Epithelial cell of prostate (primary cell): ENCODE data around the gene FLNA.
A peak's percentile ranks its signal among the peaks of the same experiment; 100 is the strongest.

Source experiments
- DNase-seq: peaks from one replicate; pipeline ENCODE4 v3.0.0-alpha.2; 2011; ENCODE audit warnings: low read depth, low spot score
- H3K27ac ChIP-seq: fragments of 450-650 bp; 2 replicates; pipeline ENCODE4 v1.5.1; 2017; ENCODE audit warnings: mild to moderate bottlenecking

Gene FLNA, protein sequence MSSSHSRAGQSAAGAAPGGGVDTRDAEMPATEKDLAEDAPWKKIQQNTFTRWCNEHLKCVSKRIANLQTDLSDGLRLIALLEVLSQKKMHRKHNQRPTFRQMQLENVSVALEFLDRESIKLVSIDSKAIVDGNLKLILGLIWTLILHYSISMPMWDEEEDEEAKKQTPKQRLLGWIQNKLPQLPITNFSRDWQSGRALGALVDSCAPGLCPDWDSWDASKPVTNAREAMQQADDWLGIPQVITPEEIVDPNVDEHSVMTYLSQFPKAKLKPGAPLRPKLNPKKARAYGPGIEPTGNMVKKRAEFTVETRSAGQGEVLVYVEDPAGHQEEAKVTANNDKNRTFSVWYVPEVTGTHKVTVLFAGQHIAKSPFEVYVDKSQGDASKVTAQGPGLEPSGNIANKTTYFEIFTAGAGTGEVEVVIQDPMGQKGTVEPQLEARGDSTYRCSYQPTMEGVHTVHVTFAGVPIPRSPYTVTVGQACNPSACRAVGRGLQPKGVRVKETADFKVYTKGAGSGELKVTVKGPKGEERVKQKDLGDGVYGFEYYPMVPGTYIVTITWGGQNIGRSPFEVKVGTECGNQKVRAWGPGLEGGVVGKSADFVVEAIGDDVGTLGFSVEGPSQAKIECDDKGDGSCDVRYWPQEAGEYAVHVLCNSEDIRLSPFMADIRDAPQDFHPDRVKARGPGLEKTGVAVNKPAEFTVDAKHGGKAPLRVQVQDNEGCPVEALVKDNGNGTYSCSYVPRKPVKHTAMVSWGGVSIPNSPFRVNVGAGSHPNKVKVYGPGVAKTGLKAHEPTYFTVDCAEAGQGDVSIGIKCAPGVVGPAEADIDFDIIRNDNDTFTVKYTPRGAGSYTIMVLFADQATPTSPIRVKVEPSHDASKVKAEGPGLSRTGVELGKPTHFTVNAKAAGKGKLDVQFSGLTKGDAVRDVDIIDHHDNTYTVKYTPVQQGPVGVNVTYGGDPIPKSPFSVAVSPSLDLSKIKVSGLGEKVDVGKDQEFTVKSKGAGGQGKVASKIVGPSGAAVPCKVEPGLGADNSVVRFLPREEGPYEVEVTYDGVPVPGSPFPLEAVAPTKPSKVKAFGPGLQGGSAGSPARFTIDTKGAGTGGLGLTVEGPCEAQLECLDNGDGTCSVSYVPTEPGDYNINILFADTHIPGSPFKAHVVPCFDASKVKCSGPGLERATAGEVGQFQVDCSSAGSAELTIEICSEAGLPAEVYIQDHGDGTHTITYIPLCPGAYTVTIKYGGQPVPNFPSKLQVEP (N-terminal part only)

DNA sequence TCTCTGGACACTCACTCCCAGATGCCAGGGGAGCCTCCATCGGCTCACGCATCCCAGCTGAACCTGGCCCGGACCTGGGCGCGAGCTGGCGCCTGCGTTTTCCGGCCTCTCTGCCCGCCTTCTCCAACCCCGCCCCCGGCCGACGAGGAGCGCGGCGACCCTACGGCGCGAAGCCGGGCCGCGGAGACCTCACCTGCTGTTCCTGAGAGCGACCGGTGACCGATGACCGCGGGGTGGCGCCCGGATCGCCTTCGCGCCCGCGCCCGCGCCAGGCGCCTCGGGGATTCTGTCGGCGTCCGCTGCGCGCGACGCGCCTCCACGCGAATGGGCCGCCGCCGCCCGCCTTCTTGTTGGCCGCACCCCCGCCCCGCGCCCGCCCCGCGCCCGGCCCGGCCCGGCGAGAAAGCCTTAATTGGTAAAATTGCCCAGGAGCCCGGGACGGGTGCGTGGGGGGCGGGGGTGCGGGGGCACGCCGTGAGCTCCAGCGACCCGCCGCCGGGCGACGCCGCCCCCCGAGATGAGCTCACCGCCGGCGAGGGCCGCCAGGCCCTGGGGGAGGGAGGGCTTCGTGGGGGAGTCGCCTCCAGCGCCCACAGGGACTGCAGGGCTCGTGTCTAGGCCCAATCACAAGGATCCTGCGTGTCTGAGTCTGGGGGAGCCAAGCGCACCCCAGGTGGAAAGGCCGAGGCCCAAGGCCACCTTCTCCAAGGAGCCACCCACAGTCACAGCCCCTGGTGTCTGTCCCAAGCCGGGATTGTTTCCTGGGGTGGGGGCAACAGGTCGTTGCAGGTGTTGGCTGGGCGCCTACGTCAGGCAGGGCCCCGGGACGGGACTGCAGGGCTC, at the start of gene FLNA:
Gene FLNA, minus strand, starts transcription at position 322 of the 843 bp plus-strand sequence. CDS start 3,389 bp downstream, outside the sequence.
- no peak for DNase-seq
- peak within 1 kb of the TSS; percentile 46 for H3K27ac ChIP-seq

DNA sequence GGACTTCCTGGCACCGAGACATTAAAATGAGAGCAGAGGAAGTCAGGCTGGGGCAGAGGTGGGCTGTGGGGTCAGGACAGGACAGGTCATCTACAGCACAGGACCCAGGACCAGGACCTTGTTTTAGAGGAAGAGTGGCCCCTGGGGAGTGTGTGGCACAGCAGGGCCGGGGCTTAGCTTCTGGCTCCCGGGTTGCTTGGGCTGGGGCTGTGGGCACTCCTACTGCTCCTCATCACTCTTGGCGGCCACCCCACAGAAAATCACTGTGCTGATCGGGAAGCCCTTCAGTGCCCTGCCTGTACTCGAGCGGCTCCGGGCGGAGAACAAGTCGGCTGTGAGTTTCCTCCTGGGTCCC, 45.9 kb upstream of the FLNA start:
- no peak for DNase-seq
- H3K27ac ChIP-seq = no peak overlapping the region

DNA sequence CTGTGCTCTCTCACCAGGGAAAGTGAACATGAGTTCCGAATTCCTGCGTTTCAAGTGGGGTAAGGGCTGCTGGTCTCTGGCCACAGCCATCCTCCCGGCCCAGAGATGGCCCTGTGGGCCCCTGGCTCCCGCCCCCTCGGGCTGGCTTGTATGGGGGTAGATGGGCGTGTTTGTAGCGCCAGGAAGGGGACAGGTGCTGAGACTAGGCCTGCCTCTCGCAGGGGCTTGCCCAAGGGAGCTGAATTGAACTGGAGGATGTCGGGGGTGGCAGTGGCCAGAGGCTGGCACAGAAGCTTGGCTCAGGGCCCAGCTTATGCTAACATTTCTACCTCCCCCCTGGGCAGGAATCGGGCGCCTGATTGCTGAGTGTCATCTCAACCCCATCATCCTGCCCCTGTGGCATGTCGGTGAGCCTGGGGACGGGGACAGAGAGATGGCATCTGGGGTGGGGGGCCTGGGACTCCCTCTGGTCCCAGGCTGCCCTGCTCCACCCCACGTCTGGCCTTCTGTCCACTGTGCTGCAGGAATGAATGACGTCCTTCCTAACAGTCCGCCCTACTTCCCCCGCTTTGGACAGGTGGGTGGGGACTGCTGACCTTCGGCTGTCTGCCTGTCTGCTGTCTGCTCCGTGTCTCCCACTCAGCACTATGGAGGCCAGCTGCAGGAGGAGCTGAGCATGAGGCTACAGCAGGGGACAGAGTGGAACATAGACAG, 45.4 kb upstream of the FLNA start:
- DNase-seq = no peak
- no peak overlapping the region for H3K27ac ChIP-seq

DNA sequence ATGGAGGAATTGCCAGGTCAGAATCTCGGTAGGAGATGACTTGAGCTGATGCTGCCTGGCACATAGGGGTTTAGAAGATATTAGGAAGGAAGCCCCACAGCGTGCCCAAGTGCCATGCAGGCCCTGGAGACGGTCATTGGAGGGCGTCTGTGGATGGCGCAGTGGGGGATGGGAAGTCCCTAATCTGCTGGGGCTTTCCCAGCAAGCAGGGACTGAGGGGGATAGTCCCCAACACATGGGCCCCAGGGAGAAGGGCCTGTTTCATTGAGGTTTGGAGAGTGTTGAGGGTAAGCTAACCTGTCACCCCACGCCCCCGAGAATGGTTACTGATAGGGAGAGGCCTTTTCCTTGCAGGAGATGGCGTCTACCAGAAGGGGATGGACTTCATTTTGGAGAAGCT, 44.8 kb upstream of the FLNA start:
- H3K27ac ChIP-seq = no peak overlapping the region
- DNase-seq = no peak

DNA sequence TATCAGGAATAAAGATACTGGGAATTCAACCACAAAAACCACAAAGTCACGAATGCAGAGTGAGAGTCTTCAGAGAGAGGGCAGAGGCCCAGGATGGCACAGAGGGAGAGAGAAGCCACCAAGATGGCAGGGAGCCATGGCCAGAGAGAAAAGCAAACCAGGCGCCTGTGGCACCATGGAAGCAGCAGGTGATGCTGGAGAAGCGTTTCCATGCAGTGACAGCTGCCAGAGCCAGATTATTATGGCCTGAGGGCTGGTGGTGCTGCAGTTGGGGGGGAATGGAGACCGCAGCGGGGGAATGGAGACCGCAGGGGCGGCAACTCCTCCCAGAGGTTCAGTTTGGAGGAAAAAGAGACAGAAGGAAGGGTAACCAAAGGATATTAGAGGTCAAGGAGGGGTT, 42.7 kb upstream of the FLNA start:
- DNase-seq = no peak
- no peak overlapping the region for H3K27ac ChIP-seq

DNA sequence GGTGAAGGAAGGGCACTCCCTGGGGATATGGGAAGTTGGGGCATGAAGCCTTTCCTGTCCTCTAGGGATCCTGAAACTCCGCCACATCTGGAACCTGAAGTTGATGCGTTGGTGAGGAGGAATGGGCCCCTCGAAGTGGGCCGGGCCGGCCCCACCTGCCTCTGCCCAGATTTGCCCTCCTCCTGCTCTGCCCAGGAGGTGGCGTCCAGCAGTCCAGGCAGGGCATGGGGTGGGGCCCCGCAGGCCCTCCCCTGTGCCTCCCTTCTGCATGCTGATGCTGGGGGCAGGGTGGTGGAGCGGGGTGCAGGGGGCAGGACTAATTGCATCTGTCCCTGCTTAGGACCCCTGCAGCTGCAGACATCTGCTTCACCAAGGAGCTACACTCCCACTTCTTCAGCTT, 38.7 kb upstream of the FLNA start:
- H3K27ac ChIP-seq = peak overlapping the region; percentile 84
- no peak for DNase-seq

DNA sequence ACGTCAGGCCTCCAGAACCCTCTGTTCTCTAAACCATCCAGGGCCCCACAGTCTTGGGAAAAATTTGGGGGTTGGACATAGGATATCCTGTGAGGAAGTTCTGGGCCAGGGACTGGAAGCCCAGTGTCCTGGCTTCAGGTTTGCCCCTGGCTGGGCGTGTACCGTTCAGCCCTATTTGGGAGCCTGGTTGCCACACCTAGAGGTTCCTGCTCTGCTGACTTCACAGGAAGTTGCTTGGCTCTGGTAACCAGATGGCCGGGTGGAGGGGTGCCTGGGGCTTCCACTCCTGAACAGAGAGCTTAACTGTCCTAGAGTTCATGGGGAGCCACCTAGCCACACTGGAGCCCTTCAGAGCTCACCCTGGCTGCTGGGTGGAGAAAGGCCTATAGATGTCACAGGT, 38.0 kb upstream of the FLNA start:
- H3K27ac ChIP-seq = peak overlapping the region; percentile 84

DNA sequence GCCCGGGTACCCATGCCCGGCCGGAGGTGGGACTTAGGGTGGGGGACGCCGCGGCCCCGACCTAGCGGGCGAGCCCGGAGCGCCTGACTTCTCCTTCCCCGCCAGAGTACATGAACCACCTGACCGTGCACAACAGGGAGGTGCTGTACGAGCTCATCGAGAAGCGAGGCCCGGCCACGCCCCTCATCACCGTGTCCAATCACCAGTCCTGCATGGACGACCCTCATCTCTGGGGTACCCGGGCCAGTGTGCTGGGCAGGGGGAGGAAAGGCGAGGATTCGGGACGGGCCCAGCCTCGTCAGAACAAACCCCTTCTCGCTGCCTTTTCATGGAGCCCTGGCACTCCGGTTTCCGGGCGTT, 37.5 kb upstream of the FLNA start:
- no peak for DNase-seq
- H3K27ac ChIP-seq = peak overlapping the region; percentile 84

More for the DNA sequence above, 38.0 kb upstream of the FLNA start:
- no peak for DNase-seq

DNA sequence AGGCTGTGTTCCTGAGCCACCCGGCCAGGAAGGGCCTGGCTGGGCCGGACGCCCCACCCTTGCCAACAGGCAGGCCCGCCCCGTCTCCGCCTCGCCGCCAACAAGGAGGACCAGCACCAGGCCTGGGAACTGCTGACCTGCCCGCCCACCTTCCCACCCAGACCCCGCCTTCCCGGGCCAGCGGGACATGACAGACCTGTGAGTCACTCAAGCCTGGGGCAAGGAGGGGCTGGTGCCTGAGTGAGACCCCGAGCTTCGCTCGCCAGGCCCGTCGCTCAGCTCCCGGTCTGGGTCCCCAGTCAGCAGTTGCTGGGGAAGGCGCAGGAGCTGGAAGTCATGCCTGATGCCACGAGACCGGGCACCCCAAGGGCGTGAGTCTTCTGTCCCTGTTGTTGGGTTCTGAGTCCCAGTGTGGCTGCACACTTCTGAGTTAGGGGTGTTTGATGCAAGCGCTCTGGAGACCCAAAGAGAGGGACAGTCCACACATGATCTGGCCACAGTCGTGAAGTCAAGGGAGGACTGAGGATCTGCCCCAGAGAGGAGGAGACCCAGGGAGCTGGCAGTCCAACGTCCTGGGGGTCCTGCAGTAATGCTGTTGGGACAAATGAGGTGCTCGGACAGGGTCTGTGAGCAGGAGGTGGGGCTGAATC, 34.9 kb upstream of the FLNA start, which contains the start of gene DNASE1L1:
Gene DNASE1L1, minus strand, starts transcription at position 33 of the 650 bp plus-strand sequence. CDS start 3,686 bp downstream, outside the sequence.
- DNase-seq = no peak
- peak within 1 kb of the TSS; percentile 84 for H3K27ac ChIP-seq

DNA sequence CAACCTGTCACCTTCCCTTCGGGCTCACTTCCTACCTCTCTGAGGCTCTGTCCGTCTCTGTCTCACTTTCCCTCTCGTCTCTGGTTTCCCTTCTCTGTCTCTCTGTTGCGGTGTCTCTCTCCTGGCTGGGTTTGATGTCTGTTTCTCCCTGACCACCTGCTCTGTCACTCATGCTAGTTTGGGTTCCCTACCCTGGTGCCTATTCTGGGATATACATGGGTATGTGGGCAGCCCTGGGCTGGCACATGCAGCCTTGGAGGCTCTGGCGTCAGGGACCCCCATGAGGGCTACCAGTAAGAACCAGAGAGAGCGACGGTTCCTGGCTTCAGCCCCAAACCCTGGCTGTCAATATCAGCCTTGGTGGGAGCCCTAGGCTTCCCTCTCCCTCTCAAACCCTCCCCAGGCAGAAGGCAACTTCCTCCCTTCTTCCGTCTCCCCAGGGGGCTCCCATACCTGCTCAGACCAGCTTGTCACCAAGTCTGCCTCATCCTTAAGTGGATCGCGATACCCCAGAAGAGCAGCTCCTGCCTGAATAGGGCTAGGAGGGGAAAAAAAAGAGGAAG, 34.3 kb upstream of the FLNA start:
- peak overlapping the region; percentile 84 for H3K27ac ChIP-seq

DNA sequence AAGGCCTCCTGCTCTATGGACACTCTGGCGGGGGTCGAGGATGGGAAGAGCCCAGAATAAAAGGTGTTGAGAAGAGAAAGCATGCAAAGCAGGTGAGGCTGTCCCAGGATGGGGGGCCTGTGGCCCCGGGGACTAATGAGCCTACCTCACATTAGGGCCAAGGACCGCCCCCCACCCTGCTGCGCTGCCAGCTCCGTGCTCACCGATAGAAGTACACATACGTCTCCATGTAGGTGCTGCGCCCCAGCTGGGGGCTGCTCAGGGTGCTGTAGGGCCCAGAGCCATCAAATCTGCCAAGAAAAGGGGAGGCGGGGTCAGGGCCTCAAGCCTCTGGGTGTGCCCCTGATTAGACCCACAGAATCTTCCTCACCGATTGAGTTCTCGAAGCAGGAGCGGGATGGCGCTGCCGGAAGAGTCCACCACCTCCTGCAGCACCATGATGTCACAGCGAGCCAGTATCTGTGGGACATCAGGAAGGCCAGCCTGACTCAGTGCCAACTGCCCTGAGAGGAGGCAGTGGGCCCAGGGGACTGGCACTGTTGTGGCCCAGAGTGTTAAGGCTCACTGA, 30.3 kb upstream of the FLNA start:
- H3K27ac ChIP-seq = no peak overlapping the region
- DNase-seq = no peak

More for the DNA sequence above, 34.3 kb upstream of the FLNA start:
- DNase-seq = no peak

DNA sequence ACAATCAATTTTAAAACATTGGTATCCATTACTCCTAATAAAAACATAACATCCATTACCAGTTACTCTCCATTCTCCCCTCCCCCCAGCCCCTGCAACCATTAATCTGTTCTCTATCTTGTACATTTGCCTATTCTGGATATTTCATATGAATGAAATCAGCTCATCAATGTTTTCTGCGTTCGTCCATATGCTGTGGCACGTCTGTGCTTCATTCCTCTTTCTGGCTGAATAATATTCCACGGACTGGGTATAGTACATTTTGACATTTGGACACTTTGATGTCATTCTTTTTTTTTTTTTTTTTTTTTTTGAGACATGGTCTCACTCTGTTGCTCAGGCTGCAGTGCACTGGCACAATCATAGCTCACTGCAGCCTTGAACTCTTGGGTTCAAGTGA, 29.4 kb upstream of the FLNA start:
- no peak for DNase-seq
- no peak overlapping the region for H3K27ac ChIP-seq

DNA sequence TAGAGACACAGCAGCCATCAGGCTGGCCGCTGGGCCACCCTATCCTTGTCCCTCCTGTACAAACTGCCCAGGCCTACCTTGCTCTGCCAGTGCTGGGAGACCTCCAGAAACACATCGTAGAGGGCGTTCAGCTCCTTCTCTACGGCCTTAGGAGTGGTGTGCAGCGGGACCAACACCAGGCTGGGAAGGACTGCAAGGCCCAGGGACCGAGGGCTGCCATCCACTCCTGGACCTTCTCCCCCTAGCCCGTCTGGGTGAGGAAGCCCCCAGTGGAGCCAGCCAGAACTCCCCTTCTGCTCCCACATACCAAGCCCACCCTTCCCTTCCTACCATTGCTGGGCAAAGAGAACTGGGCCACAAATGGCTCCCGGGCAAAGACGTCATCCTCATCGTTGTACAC, 28.8 kb upstream of the FLNA start:
- DNase-seq = no peak
- no peak overlapping the region for H3K27ac ChIP-seq

DNA sequence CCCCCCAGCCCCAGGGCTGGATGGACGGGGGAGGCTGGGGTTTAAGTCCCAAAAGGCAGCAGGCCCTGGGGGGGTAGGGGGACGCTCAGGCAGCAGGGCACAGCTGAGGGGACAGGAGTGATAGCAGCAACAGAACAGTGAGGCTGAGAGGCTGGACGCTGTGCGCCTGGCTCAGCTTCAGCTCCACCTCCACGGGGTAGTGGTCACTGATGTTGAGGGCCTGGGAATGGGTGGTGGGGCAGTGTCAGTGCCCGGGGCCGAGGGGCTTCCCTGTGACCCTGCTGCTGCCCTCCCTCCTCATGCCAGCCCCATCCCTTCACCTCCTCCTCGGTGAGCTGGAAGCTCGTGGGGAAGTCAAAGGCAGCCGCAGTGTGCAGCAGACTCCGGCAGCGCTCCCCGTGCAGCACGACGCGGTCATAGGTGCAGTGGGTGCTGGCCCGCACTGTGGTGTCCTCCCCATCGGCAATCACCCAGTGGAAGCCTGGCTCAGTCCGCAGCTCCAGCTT, 28.2 kb upstream of the FLNA start:
- no peak for DNase-seq
- H3K27ac ChIP-seq = peak overlapping the region; percentile 94

DNA sequence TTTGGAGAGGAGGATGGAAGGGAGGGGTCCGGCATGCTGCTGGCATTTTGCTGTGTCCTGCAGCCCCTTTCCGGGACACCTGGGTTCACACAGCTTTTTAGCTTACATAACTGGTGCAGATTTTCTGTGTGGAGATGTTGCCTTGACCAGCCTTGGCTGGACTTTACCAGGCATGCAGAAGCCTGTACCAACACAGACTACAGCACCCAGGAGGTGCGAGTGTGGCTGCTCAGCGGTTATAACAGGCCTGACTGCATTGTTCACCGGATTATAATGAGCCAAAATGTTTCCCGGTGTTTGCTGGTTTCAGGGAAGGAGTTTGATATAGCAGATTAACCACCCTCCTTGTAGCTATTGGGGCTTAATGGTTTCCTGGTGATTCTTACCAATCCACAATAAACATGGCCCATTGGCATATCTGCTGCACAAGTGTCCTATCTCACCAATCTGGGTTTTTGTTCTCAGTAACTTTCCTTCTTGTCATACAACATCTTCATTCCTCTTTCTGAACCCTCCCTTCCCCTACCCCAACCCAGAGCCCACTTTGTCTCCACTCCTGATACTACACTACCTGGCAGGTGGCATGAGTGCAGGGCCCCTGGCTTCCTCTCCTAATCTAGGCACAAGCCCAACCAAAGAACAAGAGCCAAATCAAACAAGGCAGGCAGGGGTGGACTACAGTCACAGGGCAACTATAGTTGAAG, 27.6 kb upstream of the FLNA start:
- peak overlapping the region; percentile 94 for H3K27ac ChIP-seq
- DNase-seq = no peak

DNA sequence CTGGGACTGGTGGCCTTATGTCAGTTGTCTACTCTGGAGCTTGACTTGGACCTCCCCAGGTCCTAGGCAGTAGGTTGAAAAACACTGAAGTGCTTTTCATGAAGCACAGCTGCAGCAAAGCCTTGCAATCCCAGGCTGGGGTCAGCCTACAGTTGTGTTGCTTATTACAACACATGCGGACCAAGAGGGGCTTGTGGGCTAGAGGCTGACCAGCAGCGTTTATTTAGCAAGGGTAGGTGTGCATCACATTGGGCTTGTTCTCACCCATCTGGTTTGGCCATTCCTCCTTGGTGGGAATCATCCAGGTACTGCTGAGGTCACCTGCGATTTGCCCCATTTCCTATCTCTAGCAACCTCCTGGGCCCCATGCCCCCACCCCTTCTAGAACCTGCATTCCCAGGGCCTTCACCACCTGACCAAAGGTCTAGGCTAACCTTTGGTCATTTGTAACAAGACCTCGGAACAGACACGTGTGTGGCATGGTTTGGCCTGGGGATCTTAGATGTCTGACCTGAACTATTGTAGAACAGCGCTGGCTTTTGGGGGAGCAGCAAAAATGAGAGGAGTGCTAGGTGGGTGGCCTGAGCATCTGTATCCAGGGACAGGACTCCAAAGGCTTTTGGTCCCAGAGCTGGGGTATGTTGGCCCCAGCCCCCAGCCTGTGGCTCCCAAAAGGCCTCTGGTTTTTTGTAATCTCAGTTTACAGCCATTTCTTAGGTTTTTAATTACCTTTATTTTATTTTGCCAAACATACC, 26.8 kb upstream of the FLNA start:
- peak overlapping the region; percentile 94 for H3K27ac ChIP-seq
- DNase-seq = no peak
